Activated CD4-positive, CD25-positive, alpha-beta regulatory T cell treated with anti-CD3 and anti-CD28 coated beads, Interleukin-2, amount 50 U/mL, for 16 hours (primary cell): ENCODE results near the gene GRIK1.

Experiments
- DNase-seq: peaks from one replicate; pipeline ENCODE4 v3.0.0-alpha.2; 2020; ENCODE audit warnings: low read depth, low spot score

Gene GRIK1

GRCh38 chr21:29643289-29643688, 296.5 kb downstream of the GRIK1 start:
- DNase-seq: no peak

- no peak for DNase-seq
These were observed 297.1 kb downstream of the GRIK1 start for GRCh38 chr21:29642551-29643245.

- DNase-seq: no peak
These were observed 297.9 kb downstream of the GRIK1 start for GRCh38 chr21:29641635-29642550.

GRCh38 chr21:29641001-29641634, 298.7 kb downstream of the GRIK1 start:
- DNase-seq: no peak

GRCh38 chr21:29640080-29640508, 299.7 kb downstream of the GRIK1 start:
- no peak for DNase-seq

- DNase-seq: no peak
These were observed 300.3 kb downstream of the GRIK1 start for GRCh38 chr21:29639366-29640079.

- DNase-seq: no peak
These were observed 301.0 kb downstream of the GRIK1 start for GRCh38 chr21:29638761-29639327.

- no peak for DNase-seq
These were observed 301.7 kb downstream of the GRIK1 start for GRCh38 chr21:29638138-29638537.

GRCh38 chr21:29637553-29637952, 302.2 kb downstream of the GRIK1 start:
- no peak for DNase-seq

GRCh38 chr21:29637134-29637533, 302.7 kb downstream of the GRIK1 start:
- DNase-seq: no peak

GRCh38 chr21:29634418-29634817, 305.4 kb downstream of the GRIK1 start:
- DNase-seq: no peak

- DNase-seq: no peak
These were observed 306.0 kb downstream of the GRIK1 start for GRCh38 chr21:29633756-29634155.

- DNase-seq: no peak
These were observed 309.4 kb downstream of the GRIK1 start for GRCh38 chr21:29630441-29630840.

GRCh38 chr21:29627905-29628304, 311.9 kb downstream of the GRIK1 start:
- DNase-seq: no peak

GRCh38 chr21:29626801-29627470, 312.9 kb downstream of the GRIK1 start:
- no peak for DNase-seq

GRCh38 chr21:29625990-29626389, 313.8 kb downstream of the GRIK1 start:
- DNase-seq: no peak

GRCh38 chr21:29624776-29625175, 315.0 kb downstream of the GRIK1 start:
- DNase-seq: no peak

GRCh38 chr21:29621525-29621924, 318.3 kb downstream of the GRIK1 start:
- DNase-seq: no peak

- no peak for DNase-seq
These were observed 323.5 kb downstream of the GRIK1 start for GRCh38 chr21:29616209-29616751.

- no peak for DNase-seq
These were observed 325.9 kb downstream of the GRIK1 start for GRCh38 chr21:29613877-29614276.
